22Rv1 (cell line): ENCODE measurements around the gene B4GALT2.

ENCODE experiments used
- H3K27ac ChIP-seq: fragments of 450-650 bp; 2 replicates; pipeline ENCODE4 v1.5.1; 2017
- ZFX ChIP-seq: fragments of 450-650 bp; IDR thresholded peaks from 2 replicates; pipeline ENCODE4 v1.6.1; 2017; ENCODE audit warnings: antibody characterized with exemption, borderline replicate concordance
- TF ChIP-seq, protein P1 (sequence below): fragments of 450-650 bp; IDR thresholded peaks from 2 replicates; pipeline ENCODE4 v1.5.1; 2017; ENCODE audit warnings: mild to moderate bottlenecking

Gene B4GALT2

GRCh38 chr1:43978264-43978550 is 803 bp upstream of the B4GALT2 start:
- H3K27ac ChIP-seq: peak overlapping the region; percentile 94
- no peak for TF ChIP-seq ZFX
- TF ChIP-seq, protein P1, sequence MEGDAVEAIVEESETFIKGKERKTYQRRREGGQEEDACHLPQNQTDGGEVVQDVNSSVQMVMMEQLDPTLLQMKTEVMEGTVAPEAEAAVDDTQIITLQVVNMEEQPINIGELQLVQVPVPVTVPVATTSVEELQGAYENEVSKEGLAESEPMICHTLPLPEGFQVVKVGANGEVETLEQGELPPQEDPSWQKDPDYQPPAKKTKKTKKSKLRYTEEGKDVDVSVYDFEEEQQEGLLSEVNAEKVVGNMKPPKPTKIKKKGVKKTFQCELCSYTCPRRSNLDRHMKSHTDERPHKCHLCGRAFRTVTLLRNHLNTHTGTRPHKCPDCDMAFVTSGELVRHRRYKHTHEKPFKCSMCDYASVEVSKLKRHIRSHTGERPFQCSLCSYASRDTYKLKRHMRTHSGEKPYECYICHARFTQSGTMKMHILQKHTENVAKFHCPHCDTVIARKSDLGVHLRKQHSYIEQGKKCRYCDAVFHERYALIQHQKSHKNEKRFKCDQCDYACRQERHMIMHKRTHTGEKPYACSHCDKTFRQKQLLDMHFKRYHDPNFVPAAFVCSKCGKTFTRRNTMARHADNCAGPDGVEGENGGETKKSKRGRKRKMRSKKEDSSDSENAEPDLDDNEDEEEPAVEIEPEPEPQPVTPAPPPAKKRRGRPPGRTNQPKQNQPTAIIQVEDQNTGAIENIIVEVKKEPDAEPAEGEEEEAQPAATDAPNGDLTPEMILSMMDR: no peak

DNA sequence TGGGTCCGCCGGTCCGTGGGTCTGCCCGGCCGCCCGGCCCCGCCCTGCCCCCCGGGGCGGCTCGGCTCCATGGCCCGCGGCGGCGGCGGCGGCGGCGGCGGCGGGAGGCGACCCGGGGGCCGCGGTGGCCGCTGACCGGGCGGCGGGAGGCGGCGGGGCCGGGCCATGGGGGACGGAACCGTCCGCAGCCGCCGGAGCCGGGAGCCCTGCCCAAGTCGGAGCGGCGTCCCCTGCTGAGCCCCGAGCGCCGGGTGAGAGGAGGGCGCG is 184 bp downstream of the B4GALT2 start:
- no peak for TF ChIP-seq ZFX
- TF ChIP-seq, protein P1: no peak
- peak overlapping the region; percentile 94 for H3K27ac ChIP-seq

DNA sequence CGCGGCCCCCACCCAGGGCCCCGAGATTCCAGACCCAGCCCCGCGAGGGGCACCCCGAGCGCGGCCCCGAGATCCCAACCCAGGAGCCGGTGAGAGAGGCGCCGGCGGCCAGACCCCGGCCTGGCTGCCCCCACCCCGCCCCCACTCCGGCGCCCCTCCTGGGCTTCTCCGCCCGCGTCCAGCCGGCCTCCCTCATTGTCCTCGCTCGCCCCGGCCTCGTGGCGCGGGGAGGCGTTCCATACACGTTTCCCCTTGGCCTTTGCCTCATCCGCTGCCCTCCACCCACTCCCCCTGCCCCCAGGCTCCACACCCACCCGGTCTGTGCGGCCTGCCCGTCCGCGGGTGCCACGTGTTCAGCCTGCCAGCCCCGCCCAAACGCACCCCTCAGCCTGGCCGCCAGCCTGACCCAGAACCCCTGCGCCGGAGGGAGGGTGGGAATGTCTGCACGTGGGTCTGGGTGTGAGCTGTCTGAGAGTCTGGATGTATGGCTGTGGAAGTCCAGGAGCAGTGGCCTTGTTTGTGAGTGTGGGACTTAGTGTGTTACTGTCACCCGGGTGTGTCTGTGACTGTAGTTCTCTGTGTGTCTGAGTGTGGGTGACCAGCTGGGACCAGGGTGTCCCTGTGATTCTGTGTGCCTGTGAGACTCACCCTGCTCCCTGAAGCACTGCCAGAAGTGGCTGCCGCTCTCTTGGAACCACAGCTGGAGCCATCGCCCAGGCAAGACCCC is 681 bp downstream of the B4GALT2 start:
- H3K27ac ChIP-seq: peak overlapping the region; percentile 94

GRCh38 chr1:43980255-43981134 is 1.5 kb downstream of the B4GALT2 start:
- H3K27ac ChIP-seq: peak overlapping the region; percentile 94
- TF ChIP-seq ZFX: no peak
- TF ChIP-seq, protein P1: no peak

More for the DNA sequence above, 681 bp downstream of the B4GALT2 start:
- TF ChIP-seq, protein P1: no peak
- TF ChIP-seq ZFX: no peak

DNA sequence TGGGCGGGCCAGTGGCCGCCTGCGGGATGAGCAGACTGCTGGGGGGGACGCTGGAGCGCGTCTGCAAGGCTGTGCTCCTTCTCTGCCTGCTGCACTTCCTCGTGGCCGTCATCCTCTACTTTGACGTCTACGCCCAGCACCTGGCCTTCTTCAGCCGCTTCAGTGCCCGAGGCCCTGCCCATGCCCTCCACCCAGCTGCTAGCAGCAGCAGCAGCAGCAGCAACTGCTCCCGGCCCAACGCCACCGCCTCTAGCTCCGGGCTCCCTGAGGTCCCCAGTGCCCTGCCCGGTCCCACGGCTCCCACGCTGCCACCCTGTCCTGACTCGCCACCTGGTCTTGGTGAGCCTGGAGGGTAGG is 2.1 kb downstream of the B4GALT2 start:
- TF ChIP-seq ZFX: no peak
- TF ChIP-seq, protein P1: no peak
- H3K27ac ChIP-seq: peak overlapping the region; percentile 94; the same call in 1 of the 2 replicates

DNA sequence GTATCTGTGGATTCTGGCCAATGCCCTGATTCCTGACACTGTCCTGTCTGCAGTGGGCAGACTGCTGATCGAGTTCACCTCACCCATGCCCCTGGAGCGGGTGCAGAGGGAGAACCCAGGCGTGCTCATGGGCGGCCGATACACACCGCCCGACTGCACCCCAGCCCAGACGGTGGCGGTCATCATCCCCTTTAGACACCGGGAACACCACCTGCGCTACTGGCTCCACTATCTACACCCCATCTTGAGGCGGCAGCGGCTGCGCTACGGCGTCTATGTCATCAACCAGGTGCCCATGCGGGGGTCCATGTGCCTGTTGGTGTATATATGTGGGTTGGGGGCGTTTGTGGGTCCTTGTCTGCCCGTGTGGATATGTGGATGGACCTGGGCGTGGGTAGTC is 2.6 kb downstream of the B4GALT2 start:
- H3K27ac ChIP-seq: no peak overlapping the region
- TF ChIP-seq ZFX: no peak
- TF ChIP-seq, protein P1: no peak

DNA sequence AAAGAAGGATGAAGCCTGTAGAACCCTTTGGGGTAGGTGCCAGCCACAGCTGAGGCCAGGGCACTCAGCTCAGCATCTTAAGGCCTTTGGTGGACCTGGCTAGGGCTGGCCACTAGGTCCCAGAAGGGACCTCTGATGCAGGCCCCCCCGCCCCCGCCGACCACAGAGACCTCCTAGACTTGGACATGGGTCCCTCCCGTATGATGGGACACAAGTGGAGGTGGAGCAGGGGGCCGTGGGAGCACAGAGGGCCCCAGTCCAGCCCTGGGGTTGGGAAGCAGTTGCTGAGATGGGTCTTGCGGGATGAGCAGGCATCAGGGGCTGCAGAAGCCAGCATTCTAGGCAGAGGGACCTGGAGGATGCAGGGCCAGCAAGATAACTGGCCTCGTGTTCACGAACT is 3.2 kb downstream of the B4GALT2 start:
- H3K27ac ChIP-seq: no peak overlapping the region
- TF ChIP-seq ZFX: no peak
- TF ChIP-seq, protein P1: no peak
